GM12878 (cell line): Measurements from ENCODE around the gene KCND3. TPM values are rescaled to one million over a fixed set of nuclear protein-coding genes. Genes with fewer than 3 reads are reported as not detected.

Source experiments
- BHLHE40 ChIP-seq, 2 experiments: fragments of 450-650 bp in 1 of 2; IDR thresholded peaks; 2 replicates each; pipeline ENCODE4 v1.6.1; 2011 to 2017; ENCODE audit warnings: low read depth in 2 of 2, borderline replicate concordance in 1 of 2, improper control_type of control experiment in 1 of 2, low read length in 1 of 2, mild to moderate bottlenecking in 1 of 2
- CBX5 ChIP-seq: sonication (generic); IDR thresholded peaks from 2 replicates; pipeline ENCODE4 v1.6.1; 2016; ENCODE audit warnings: low read depth, moderate library complexity, mild to moderate bottlenecking, inconsistent platforms
- CEBPB ChIP-seq, 2 experiments: fragments of 150-350 bp in 1 of 2; IDR thresholded peaks; 2 replicates each; pipeline ENCODE4 v1.6.1; 2012 to 2014; ENCODE audit warnings: low read depth in 2 of 2, low read length in 2 of 2, borderline replicate concordance in 1 of 2, inconsistent platforms in 1 of 2
- CREM ChIP-seq: IDR thresholded peaks from 2 replicates; pipeline ENCODE4 v1.6.1; 2014; ENCODE audit warnings: antibody characterized with exemption, low read depth
- EED ChIP-seq: sonication (generic); IDR thresholded peaks from 2 replicates; pipeline ENCODE4 v1.6.1; 2016; ENCODE audit warnings: antibody characterized with exemption, low read depth
- KLF5 ChIP-seq: fragments of 450-650 bp; IDR thresholded peaks from 2 replicates; pipeline ENCODE4 v1.6.1; 2014; ENCODE audit warnings: mild to moderate bottlenecking; ENCODE audit not compliant: partially characterized antibody
- MTA2 ChIP-seq: fragments of 450-650 bp; IDR thresholded peaks from 2 replicates; pipeline ENCODE4 v1.6.1; 2016; ENCODE audit warnings: low read depth, mild to moderate bottlenecking, moderate library complexity
- NR2F1 ChIP-seq: fragments of 450-650 bp; conservative IDR thresholded peaks from 2 replicates; pipeline ENCODE4 v1.6.1; 2017; ENCODE audit warnings: mild to moderate bottlenecking
- RUNX3 ChIP-seq: IDR thresholded peaks from 2 replicates; pipeline ENCODE4 v1.6.1; 2012; ENCODE audit warnings: low read length, inconsistent platforms
- SMAD1 ChIP-seq: fragments of 450-650 bp; IDR thresholded peaks from 2 replicates; pipeline ENCODE4 v1.6.1; 2018; ENCODE audit warnings: mild to moderate bottlenecking, low read depth; ENCODE audit not compliant: partially characterized antibody
- SMARCA5 ChIP-seq: fragments of 450-650 bp; IDR thresholded peaks from 2 replicates; pipeline ENCODE4 v1.6.1; 2017; ENCODE audit warnings: mild to moderate bottlenecking
- ZNF207 ChIP-seq: fragments of 450-650 bp; IDR thresholded peaks from 2 replicates; pipeline ENCODE4 v1.6.1; 2014; ENCODE audit warnings: antibody characterized with exemption, mild to moderate bottlenecking, borderline replicate concordance
- ZNF24 ChIP-seq: fragments of 450-650 bp; IDR thresholded peaks from 2 replicates; pipeline ENCODE4 v1.6.1; 2017; ENCODE audit warnings: antibody characterized with exemption, mild to moderate bottlenecking
- ZSCAN29 ChIP-seq: fragments of 450-650 bp; IDR thresholded peaks from 2 replicates; pipeline ENCODE4 v1.6.1; 2017; ENCODE audit warnings: mild to moderate bottlenecking, moderate library complexity
- polyA plus RNA-seq, 11 experiments: library from polyadenylated mRNA; depleted of rRNA in 4 of 11; unstranded in 6 of 11; stranded (reverse) in 5 of 11; fragments of >200 nt; fragmentation: Nextera tagmentation in 4 of 11; fragmentation: Illumina TruSeq in 1 of 11; extraction: Ambion mirVana in 4 of 11; extraction: Trizol in 1 of 11; gene quantifications; 1 replicate in 1 of 11; 2 replicates in 10 of 11; pipeline versions ENCODE4 v1.2.1 to v1.2.3, GENCODE V29; 2011 to 2016; ENCODE audit warnings: inconsistent platforms in 2 of 11, missing spikeins in 2 of 11, low read depth in 1 of 11
- total RNA-seq, 4 experiments: library from RNA; depleted of rRNA in 3 of 4; stranded (reverse); fragments of >200 nt in 3 of 4; fragmentation: Illumina TruSeq in 1 of 4; extraction: Trizol in 1 of 4; gene quantifications; 2 replicates each; pipeline versions ENCODE4 v1.2.1 to v1.2.3, GENCODE V29; 2013 to 2021
- TF ChIP-seq, protein P1 (sequence below): IDR thresholded peaks from 2 replicates; pipeline ENCODE4 v1.6.1; 2012; ENCODE audit warnings: low read depth, low read length, improper control_type of control experiment
- TF ChIP-seq, protein P2 (sequence below): IDR thresholded peaks from 2 replicates; pipeline ENCODE4 v1.6.1; 2011; ENCODE audit warnings: borderline replicate concordance, low read depth, mild to moderate bottlenecking, moderate library complexity, low read length; ENCODE audit not compliant: insufficient read depth, poor library complexity, severe bottlenecking
- TF ChIP-seq, protein P3 (sequence below): IDR thresholded peaks from 2 replicates; pipeline ENCODE4 v1.6.1; 2012; ENCODE audit warnings: low read depth, low read length, improper control_type of control experiment
- TF ChIP-seq, protein P4 (sequence below): fragments of 450-650 bp; IDR thresholded peaks from 2 replicates; pipeline ENCODE4 v1.6.1; 2014; ENCODE audit warnings: mild to moderate bottlenecking
- TF ChIP-seq, protein P5 (sequence below): IDR thresholded peaks from 2 replicates; pipeline ENCODE4 v1.6.1; 2011; ENCODE audit warnings: low read depth, low read length, improper control_type of control experiment, borderline replicate concordance
- TF ChIP-seq, protein P6 (sequence below): IDR thresholded peaks from 2 replicates; pipeline ENCODE4 v1.6.1; 2011; ENCODE audit warnings: borderline replicate concordance, low read depth, mild to moderate bottlenecking, moderate library complexity, mixed read lengths, low read length; ENCODE audit not compliant: insufficient read depth; ENCODE audit errors: extremely low read length

Gene KCND3
- total and polyA plus RNA-seq, 10 of the 15 experiments (the other 5 are each of a cell fraction or from before 2014, with no cell fraction given) = 0.02 TPM; not detected in 9

DNA sequence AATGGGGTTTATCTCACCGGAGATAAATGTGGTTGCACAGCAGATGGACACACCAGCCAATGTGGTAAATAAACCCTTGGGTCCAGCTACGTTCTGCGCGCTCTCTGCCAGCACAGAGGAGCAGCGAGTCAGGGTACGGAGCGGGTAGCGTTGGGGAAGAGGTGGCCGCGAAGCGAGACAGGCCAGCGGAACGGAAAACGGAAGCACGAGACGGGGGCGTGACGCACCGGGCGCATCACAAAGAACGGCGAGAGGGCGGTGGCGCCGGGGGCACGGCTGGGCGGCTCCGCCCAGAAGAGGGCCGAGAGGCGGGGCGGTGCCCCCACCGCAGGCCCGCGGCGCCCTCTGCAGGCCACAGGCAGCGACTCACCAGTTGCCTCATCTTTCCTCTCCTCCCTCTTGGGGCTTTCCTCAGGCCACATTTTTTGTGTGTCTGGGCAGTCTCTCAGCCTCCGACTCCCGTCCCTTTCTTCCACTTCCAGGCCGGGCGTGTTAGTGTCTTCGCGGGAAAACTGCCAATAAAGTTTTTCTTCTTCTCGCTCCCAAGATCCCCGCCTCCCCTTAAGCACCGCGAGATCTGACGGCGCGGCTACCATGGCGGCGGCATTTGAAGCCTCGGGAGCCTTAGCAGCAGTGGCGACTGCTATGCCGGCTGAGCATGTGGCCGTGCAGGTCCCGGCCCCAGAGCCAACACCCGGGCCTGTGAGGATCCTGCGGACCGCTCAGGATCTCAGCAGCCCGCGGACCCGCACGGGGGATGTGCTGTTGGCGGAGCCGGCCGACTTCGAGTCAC is 233.9 kb downstream of the KCND3 start, which contains the start of gene DDX20 (continued):
- TF ChIP-seq, protein P1, sequence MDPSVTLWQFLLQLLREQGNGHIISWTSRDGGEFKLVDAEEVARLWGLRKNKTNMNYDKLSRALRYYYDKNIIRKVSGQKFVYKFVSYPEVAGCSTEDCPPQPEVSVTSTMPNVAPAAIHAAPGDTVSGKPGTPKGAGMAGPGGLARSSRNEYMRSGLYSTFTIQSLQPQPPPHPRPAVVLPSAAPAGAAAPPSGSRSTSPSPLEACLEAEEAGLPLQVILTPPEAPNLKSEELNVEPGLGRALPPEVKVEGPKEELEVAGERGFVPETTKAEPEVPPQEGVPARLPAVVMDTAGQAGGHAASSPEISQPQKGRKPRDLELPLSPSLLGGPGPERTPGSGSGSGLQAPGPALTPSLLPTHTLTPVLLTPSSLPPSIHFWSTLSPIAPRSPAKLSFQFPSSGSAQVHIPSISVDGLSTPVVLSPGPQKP = peak; percentile 66
- TF ChIP-seq, protein P2, sequence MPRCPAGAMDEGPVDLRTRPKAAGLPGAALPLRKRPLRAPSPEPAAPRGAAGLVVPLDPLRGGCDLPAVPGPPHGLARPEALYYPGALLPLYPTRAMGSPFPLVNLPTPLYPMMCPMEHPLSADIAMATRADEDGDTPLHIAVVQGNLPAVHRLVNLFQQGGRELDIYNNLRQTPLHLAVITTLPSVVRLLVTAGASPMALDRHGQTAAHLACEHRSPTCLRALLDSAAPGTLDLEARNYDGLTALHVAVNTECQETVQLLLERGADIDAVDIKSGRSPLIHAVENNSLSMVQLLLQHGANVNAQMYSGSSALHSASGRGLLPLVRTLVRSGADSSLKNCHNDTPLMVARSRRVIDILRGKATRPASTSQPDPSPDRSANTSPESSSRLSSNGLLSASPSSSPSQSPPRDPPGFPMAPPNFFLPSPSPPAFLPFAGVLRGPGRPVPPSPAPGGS = no peak
- TF ChIP-seq, protein P3, sequence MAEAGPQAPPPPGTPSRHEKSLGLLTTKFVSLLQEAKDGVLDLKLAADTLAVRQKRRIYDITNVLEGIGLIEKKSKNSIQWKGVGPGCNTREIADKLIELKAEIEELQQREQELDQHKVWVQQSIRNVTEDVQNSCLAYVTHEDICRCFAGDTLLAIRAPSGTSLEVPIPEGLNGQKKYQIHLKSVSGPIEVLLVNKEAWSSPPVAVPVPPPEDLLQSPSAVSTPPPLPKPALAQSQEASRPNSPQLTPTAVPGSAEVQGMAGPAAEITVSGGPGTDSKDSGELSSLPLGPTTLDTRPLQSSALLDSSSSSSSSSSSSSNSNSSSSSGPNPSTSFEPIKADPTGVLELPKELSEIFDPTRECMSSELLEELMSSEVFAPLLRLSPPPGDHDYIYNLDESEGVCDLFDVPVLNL = peak; percentile 90
- TF ChIP-seq CBX5 = peak; percentile 83; the same call in 1 of the 2 replicates
- TF ChIP-seq SMARCA5 = peak; percentile 86
- 0 out of 2 replicates have a peak, but pooled peaks have one; percentile 8 for TF ChIP-seq MTA2
- TF ChIP-seq, protein P4, sequence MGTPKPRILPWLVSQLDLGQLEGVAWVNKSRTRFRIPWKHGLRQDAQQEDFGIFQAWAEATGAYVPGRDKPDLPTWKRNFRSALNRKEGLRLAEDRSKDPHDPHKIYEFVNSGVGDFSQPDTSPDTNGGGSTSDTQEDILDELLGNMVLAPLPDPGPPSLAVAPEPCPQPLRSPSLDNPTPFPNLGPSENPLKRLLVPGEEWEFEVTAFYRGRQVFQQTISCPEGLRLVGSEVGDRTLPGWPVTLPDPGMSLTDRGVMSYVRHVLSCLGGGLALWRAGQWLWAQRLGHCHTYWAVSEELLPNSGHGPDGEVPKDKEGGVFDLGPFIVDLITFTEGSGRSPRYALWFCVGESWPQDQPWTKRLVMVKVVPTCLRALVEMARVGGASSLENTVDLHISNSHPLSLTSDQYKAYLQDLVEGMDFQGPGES = 0 out of 2 replicates have a peak, but pooled peaks have one; percentile 32
- no peak for TF ChIP-seq SMAD1
- TF ChIP-seq, protein P5, sequence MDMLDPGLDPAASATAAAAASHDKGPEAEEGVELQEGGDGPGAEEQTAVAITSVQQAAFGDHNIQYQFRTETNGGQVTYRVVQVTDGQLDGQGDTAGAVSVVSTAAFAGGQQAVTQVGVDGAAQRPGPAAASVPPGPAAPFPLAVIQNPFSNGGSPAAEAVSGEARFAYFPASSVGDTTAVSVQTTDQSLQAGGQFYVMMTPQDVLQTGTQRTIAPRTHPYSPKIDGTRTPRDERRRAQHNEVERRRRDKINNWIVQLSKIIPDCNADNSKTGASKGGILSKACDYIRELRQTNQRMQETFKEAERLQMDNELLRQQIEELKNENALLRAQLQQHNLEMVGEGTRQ = peak; percentile 3; the same call in 1 of the 2 replicates
- TF ChIP-seq, protein P6, sequence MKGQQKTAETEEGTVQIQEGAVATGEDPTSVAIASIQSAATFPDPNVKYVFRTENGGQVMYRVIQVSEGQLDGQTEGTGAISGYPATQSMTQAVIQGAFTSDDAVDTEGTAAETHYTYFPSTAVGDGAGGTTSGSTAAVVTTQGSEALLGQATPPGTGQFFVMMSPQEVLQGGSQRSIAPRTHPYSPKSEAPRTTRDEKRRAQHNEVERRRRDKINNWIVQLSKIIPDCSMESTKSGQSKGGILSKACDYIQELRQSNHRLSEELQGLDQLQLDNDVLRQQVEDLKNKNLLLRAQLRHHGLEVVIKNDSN = no peak
- no peak for TF ChIP-seq KLF5
- TF ChIP-seq EED = peak; percentile 91
- no peak for TF ChIP-seq CEBPB (IDR thresholded peaks at IDR 0.05; ENCODE audit: borderline replicate concordance in 1 of 2, low read depth in 2 of 2, low read length in 2 of 2)
- TF ChIP-seq ZNF24 = no peak
- TF ChIP-seq NR2F1 = peak; percentile 71
- peak; percentile 89 for TF ChIP-seq CREM
- TF ChIP-seq RUNX3 = peak; percentile 76
- peak; percentile 95 to 99 for TF ChIP-seq BHLHE40 (IDR thresholded peaks at IDR 0.05; ENCODE audit: borderline replicate concordance in 1 of 2, low read depth in 2 of 2, low read length in 1 of 2)
- no peak; the same call in 1 of the 2 replicates for TF ChIP-seq ZSCAN29
- TF ChIP-seq ZNF207 = peak; percentile 99
